Measurements from ENCODE around the gene MCCD1.

GRCh38 chr6:31489086-31489485 is 39.7 kb upstream of the MCCD1 start:
- no peak for TF ChIP-seq CTCF (IDR thresholded peaks at IDR 0.05)
- TF ChIP-seq POLR2A (IDR thresholded peaks at IDR 0.05), result no peak
- TF ChIP-seq EP300 (IDR thresholded peaks at IDR 0.05), result no peak
